NCI-H1436 (cell line): ENCODE measurements around the gene LRRIQ4.

Experiments
- DNase-seq: peaks from one replicate; lab custom pipeline; 2025; lab: John Stamatoyannopoulos, UW

LRRIQ4 gene

GRCh38 chr3:169809230-169809795 is 3.4 kb upstream of the LRRIQ4 start:
- no peak for DNase-seq

DNA sequence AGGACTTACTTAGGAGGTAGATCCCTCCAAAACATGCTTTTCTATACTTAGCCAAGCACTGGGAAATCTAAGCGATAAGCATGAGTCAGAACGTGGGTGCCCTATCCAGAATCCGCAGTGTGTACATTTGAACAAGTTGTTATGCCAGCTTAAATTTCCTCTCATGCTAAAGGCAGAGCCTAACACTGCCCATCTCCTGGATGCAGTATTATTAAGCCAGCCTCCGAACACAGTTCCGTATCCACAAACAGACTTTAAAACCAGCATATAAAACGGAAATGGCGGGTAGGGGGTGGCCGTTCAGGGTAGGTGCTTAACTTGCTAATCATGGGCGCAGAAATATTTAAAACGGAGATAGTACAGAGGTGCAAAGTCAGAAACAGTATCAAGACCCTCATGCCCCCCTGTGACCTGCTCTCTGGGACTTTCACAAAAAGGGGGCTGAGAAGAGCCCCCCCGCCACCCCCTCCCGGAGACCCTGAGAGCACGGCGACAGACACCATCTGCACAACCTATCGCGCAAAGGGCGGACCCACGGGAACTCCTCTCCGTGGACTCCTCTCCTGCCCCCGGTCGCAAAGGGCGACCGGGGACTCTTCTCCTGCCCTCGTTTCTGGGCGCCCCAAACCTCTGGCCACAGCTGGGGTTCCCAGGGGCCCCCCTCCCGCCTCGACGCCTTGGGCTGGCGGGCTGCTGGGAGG is 889 bp upstream of the LRRIQ4 start:
- peak; percentile 24 for DNase-seq

DNA sequence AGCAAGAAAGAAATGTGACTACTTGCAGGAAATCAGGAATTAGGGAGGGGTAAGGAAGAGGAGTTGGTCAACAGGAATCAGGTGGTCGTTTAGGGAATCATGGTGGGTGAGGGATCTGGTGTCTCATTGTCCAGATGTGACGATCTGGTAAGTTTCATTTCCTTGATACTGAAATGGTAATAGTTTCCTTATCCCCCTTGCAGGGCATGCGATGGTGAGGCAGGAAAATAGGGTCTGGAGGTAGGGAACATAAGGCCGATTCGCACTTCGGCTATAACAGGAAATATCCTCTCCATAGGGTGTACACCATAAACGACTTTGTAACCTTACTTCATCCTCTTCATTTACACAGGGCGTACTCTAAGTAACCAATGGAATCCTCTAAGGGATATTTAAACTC is 608 bp downstream of the LRRIQ4 start:
- DNase-seq = no peak

DNA sequence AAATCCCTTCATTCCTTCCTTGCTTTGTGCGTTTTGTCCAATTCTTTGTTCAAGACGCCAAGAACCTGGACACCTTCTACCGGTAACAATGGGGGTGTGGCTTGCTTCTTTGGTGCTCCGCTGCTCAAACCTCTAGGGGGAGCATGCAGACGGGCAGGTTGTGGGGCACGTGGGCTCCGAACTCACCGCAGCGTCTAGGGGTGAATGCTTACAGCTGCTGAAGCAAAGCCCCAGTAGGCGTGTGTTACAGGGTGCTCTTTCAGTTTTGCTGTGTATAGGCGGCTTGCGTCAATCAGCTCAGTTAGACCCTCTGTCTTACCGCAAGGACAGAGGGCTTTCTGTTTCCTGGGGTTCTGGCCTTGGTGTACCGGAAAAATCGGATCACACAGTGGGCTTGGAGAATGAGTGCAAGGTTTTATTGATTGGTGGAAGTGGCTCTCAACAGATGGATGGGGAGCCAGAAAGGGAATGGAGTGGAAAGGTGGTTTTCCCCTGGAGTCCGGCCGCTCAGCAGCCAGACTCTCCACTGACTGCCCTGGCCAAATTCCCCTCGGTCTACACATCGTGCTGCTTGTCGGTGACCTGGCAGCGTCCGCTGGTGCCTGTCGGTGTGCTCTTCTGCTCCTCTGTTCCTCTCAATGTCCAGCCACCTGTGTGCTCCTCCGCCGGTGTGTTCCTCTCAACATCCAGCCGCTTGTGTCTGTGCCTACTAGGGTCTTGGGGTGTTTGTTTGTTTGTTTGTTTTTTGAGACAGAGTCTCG is 1.3 kb downstream of the LRRIQ4 start:
- DNase-seq = peak; percentile 86

- no peak for DNase-seq
Measured at GRCh38 chr3:169815590-169816150, 3.0 kb downstream of the LRRIQ4 start.

GRCh38 chr3:169818316-169818715 is 5.6 kb downstream of the LRRIQ4 start:
- DNase-seq = no peak

GRCh38 chr3:169822091-169822490 is 9.4 kb downstream of the LRRIQ4 start:
- DNase-seq = no peak

GRCh38 chr3:169822540-169822939 is 9.9 kb downstream of the LRRIQ4 start:
- DNase-seq = no peak

GRCh38 chr3:169822983-169823382 is 10.3 kb downstream of the LRRIQ4 start:
- no peak for DNase-seq

DNA sequence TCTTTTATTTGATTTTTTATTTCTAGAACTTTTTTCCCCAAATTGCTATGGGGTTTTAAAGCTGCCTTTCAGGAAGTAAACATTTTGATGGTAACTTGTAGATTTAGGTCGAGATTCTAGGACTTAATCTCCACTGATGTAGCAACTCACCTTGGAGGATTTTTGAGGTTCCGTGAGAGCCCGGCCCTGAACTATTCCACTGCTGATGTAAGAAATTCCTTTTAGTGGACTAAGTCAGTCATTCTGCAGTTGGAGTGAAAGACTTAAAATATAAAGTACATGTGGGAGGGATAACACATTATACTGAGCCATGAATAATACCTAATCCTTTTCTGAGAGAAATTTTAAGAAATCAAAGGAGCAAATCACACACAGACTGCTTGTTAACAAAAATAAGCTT is 12.6 kb downstream of the LRRIQ4 start:
- no peak for DNase-seq

- no peak for DNase-seq
Measured at GRCh38 chr3:169827712-169828111, 15.0 kb downstream of the LRRIQ4 start.

- DNase-seq = no peak
Measured at GRCh38 chr3:169835533-169835932, 22.9 kb downstream of the LRRIQ4 start.

GRCh38 chr3:169836078-169836941 is 23.6 kb downstream of the LRRIQ4 start:
- no peak for DNase-seq

DNA sequence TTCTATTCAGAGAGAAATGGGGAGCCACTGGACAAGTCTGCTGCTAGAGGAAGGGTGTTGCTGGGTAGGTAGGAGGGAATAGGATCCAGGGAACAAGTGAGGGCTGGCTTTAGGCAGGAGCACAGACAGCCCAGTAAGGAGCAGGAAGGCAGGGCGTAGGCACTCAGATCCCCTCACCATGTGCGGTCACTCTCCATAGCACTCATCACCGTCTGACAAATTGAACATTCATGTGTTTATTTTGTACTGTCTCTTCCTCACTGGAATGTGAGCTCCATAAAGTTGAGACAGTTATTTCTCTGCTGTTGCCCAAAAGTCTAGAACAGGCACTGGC is 24.2 kb downstream of the LRRIQ4 start:
- no peak for DNase-seq

- DNase-seq = no peak
Measured at GRCh38 chr3:169838511-169839030, 25.9 kb downstream of the LRRIQ4 start.

DNA sequence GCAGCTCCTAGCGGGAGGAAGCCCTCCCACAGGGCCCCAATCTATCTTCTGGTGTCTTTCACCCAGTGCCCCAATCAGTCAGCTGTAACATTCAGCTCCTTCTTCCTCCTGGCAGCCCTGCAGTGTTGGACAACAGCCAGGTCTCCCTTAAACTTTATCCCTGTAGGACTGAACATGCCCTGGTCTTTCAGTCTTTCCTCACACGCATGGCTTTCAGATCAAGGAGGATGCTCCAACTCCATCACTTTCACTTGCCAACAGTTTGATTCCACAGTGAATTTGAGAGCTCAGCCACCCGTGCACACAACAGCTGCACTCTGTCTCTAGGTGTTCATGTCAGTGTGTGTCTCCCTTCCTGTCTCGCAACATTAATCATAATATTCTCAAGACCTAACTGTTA is 28.5 kb downstream of the LRRIQ4 start:
- no peak for DNase-seq

- DNase-seq = no peak
Measured at GRCh38 chr3:169842960-169843359, 30.3 kb downstream of the LRRIQ4 start.

DNA sequence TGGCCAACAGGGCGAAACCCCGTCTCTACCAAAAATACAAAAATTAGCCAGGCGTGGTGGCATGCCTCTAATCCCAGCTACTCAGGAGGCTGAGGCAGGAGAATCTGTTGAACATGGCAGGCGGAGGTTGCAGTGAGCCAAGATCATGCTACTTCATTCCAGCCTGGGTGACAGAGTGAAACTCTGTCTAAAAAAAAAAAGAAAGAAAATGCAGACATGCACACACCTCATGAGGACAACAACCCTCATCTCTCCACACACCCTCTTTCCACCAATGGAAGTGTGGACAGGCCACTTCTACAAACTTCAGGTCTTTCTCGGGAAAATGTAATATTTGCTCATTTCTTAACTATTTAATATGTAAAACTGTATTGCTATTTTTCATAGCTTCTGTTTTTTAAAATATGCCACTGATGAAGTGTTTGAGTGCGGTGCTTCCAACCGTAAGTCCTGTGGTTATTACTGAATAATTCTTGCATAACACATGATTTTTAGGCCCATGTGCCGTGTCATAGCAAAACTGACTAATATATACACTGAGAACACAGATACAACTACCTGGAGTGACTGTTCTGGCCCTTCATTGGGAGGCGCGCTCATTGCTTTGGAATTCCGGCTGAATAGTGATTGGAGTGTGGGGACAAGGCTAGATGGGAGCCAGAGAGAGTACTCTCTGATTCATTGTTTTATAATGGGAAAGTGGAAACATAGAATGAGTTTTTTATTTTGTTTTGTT is 34.0 kb downstream of the LRRIQ4 start:
- no peak for DNase-seq

GRCh38 chr3:169847896-169848295 is 35.2 kb downstream of the LRRIQ4 start:
- peak; percentile 12 for DNase-seq

- DNase-seq = no peak
Measured at GRCh38 chr3:169848741-169849140, 36.1 kb downstream of the LRRIQ4 start.

GRCh38 chr3:169850618-169851017 is 37.9 kb downstream of the LRRIQ4 start:
- DNase-seq = no peak
